Astrocyte (in vitro differentiated cells and primary cell): ENCODE measurements around the gene LMTK3.

Source experiments
- EZH2 ChIP-seq: IDR thresholded peaks from 2 replicates; pipeline ENCODE4 v1.6.1; 2012; ENCODE audit warnings: mild to moderate bottlenecking, low read length, inconsistent platforms; ENCODE audit not compliant: insufficient read depth
- TF ChIP-seq, protein P1 (sequence below): IDR thresholded peaks from 2 replicates; pipeline ENCODE4 v1.5.1; 2011; ENCODE audit warnings: low read depth, mild to moderate bottlenecking, inconsistent platforms, low read length, moderate library complexity; ENCODE audit not compliant: insufficient read depth

DNA sequence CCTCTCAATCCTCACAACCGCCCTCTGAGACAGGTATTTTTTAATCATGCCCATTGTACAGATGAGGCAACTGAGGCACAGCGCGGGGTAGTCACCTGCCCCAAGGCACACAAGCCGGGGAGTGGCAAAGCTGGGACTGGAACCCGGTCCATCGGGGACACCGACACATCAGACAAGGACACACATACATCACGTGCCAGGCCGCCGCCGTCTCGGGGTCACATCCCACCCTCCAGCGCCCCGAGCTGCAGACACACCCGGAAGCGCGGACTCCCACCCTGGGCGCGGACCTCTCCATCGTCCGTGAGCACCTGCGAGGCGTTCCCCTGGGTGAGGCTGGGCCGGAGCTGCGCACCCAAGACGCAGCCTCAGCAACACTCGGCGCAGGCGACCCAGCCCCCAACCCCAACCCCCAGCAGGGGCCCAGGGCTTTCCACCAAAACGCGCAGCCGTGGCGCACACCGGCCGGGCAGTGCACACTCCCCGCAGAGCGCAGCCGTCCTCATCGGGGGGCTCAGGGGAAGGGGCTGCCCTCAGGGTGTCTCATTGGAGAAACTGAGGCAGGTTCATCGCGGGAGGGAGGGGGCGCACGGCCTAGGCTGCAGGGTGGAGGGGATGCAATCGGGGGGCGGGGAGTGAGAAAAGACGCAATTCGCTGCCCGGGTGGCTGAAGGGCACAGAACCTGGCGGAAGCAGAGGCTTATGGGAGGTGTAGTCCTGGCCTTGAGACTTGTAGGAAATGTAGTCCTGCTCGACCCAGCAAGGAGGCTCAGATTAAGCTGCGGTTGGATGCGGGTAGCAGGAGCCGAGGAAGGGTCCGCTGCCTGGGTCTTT, 1.9 kb upstream of the LMTK3 start:
- TF ChIP-seq, protein P1, sequence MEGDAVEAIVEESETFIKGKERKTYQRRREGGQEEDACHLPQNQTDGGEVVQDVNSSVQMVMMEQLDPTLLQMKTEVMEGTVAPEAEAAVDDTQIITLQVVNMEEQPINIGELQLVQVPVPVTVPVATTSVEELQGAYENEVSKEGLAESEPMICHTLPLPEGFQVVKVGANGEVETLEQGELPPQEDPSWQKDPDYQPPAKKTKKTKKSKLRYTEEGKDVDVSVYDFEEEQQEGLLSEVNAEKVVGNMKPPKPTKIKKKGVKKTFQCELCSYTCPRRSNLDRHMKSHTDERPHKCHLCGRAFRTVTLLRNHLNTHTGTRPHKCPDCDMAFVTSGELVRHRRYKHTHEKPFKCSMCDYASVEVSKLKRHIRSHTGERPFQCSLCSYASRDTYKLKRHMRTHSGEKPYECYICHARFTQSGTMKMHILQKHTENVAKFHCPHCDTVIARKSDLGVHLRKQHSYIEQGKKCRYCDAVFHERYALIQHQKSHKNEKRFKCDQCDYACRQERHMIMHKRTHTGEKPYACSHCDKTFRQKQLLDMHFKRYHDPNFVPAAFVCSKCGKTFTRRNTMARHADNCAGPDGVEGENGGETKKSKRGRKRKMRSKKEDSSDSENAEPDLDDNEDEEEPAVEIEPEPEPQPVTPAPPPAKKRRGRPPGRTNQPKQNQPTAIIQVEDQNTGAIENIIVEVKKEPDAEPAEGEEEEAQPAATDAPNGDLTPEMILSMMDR = no peak
- TF ChIP-seq EZH2 = no peak
